NCI-H524 (cell line): Measurements from ENCODE around the gene UNC5C.

Experiments
- DNase-seq, 2 experiments: peaks; one replicate each; lab custom pipeline; 2025; lab: John Stamatoyannopoulos, UW

The UNC5C gene

GRCh38 chr4:95466791-95467190 lies 82.0 kb downstream of the UNC5C start:
- no peak for DNase-seq

GRCh38 chr4:95465010-95465409 lies 83.8 kb downstream of the UNC5C start:
- DNase-seq: no peak

DNA sequence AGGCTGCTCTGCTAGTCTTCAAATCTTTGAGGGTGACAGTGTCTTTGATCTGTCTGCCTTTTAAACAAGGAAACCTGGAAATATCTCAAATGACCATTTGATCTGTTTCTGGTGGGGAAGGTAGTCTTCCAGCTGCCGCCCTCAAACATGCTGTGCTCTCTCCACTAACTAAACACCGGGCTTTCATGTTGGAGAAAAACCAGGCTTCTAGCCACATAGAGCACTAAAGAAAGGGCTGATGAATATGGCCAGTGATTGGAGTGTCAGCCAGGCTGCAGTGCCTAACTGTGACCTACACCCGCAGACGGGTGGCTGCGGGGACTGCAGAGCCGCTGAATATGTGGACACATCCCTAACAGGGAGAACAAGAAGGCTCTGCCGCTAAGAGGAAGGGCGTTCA lies 85.9 kb downstream of the UNC5C start:
- no peak for DNase-seq

DNA sequence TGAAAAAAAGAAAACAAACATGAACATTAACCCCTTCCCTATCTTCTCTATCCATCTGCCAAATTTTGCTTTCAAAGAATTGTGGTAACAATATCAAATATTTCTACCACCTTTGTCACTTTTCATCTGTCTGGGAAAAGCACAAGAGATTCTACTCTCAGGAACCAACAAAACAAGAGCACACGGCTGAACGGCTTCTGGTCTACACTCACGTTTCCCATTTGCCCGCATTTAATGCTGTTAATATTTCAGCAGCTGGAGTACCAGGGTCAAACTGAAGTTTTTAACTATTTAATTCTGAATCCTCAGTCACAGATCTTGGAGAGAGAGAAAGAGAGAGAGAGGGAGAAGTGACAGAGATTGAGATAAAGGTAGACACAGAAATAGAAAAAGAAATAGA lies 91.4 kb downstream of the UNC5C start:
- no peak for DNase-seq

GRCh38 chr4:95450294-95450693 lies 98.5 kb downstream of the UNC5C start:
- no peak for DNase-seq

GRCh38 chr4:95446173-95446572 lies 102.6 kb downstream of the UNC5C start:
- no peak for DNase-seq

DNA sequence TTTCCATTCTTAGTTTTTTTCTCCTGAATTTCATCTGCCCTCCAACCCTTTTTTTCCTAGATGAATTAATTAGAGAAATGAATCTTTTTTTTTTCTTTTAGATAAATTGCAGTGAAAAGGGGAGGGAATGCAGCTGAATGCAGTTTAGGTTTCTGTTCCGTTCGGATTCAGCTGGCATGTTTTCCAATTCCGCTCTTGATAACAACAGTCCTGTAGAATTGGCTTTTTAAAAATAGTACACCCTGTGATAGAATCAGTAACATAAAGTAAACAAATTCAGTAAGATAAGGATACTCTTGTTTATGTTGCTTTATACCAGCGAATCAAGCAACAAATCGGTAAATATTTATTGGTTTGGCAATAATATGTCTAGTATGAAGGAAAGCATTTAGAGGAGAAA lies 103.5 kb downstream of the UNC5C start:
- DNase-seq: no peak

DNA sequence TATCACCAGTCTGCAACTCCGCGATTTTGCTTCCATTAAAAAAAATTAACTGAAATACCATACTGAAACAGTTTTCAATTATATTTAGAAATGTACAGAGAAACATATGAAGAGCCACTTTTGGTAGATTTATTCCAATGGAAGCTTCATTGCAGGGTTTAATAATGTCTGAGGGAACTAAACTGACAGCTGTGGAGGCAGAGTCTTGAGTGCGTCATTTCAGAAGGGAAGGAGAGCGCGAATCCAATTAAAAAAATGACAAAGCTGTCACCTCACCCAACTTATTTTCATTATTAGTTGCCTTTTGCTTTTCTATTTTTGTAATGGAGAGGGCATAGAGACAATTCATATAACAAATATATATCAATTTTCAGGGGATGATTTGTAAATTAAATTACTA lies 104.0 kb downstream of the UNC5C start:
- DNase-seq: peak in 1 of 2 experiments; percentile 10

DNA sequence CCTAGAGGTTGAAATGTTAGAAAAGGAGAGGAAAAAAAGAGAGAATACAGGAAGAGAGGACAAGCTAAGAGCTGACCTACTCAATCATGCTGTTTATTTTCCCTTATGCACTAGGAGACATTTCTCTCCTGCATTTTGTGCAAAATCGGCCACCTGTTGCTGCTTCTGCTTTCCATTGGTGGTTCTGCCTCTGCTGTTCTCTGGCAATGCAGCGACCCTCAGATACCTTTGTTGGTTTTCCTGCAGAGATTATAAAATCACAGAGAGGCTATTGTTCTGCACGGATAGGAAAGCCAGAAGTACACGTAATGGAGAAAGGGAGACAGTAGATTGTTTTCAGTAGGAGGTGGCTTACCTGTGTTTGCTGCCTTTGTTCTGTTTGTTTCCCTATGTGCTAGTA lies 108.9 kb downstream of the UNC5C start:
- DNase-seq: no peak

- DNase-seq: no peak
Measured at GRCh38 chr4:95439071-95439470, 109.7 kb downstream of the UNC5C start.

GRCh38 chr4:95432466-95432865 lies 116.3 kb downstream of the UNC5C start:
- DNase-seq: no peak

DNA sequence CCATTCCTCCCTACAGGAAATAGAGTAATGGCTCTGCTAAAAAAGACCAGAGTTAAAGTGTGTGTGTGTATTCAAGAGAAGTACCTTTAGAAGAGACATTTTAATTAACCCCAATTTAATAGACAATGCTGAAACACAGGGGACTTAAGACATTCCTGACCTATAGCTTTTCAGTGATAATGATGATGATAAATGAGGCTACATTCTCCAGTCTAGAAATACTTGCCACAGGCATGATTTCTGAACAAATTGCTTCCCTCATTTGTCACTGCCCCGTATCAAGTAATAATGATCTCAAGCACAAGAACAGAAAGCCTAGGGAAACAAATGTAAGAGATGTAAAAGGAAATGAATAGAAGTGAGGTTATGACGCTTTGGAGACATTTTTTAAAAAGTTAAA lies 117.1 kb downstream of the UNC5C start:
- DNase-seq: no peak

GRCh38 chr4:95429416-95429815 lies 119.4 kb downstream of the UNC5C start:
- no peak for DNase-seq

DNA sequence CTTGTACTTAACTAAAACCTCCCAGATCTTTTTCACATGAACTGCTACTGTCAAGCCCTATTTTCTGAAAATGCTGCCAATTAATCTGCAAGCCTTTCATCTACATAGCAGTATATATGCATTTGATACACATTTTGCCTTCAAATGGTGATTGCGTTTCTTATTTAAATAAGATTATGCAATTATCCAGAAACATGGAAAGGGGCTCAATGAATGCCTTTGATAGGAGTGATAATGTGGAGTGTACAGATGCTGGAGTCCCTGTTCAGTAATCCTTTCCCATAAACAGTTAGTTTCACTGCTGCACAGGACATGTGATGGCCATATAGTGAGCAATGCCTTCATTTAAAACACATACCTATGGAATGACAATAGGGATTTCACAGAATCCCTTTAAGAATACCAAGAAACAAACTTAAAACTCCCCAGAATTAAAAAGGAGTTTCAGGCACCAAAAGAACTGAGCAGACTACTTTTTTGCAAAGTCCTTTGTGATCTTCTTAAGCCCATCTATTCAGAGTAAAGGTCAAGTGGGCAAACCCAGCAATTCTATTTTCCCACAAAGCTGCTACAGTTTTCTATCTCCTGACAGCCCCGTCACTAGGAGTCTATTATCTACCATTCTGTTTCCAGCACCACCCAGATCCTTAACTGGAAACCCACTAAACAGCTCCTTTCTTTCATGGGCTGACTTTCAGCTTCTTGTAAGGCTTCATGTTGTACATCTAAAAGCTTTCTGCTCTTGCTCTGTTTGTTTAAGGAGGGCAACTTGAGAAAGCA lies 120.3 kb downstream of the UNC5C start:
- DNase-seq: peak in 1 of 2 experiments; percentile 15

DNA sequence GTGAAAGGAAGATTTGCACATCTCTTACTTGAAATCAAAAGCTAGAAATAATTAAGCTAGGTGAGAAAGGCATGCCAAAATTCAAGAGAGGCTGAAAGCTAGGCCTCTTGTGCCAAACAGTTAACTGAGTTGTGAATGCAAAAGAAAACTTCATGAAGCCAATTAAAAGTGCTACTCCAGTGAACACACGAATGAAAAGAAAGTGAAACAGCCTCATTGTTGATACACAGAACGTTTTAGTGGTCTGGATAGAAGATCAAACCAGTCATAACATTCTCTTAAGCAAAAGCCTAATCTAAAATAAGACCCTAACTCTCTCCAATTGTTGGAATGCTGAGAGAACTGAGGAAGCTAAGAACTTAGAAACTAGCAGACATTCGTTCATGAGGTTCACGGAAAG lies 122.3 kb downstream of the UNC5C start:
- no peak for DNase-seq

DNA sequence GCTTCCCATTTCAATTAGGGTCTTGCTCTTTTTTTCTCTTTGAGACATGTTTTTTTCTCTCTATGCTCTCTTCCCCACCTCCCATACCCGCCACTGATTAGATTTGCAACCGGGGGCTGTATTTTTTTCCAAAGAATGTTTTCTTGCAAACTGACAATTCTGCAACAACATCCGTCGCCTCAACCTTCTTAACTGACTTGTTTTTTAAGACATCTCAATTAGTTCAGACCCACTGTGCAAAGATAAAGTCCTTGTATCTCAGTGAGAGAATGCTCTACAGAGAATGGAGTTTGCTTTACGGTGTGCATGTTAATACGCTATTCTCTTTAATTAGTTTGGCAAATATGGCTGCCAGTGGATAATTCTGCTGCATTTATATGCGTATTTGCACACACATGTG lies 126.3 kb downstream of the UNC5C start:
- no peak for DNase-seq

DNA sequence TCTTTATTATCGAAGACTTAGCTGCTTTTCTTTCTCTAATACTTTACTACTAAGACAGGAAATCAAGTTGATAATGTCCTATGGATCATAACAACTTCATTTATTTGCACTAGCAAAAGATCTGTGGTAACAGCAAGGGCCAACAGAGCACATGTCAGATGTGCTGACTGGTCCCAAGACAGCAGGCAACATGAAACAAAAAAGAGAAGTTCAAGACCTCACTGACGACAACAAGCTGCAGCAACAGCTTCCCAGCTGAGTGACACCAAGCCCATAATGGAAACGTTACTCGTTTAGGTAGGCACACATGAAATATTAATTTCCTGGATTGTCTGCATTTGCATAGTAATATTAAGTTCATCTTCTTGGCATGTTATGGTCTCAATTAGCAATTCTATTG lies 126.9 kb downstream of the UNC5C start:
- no peak for DNase-seq

- no peak for DNase-seq
Measured at GRCh38 chr4:95417531-95417930, 131.2 kb downstream of the UNC5C start.

DNA sequence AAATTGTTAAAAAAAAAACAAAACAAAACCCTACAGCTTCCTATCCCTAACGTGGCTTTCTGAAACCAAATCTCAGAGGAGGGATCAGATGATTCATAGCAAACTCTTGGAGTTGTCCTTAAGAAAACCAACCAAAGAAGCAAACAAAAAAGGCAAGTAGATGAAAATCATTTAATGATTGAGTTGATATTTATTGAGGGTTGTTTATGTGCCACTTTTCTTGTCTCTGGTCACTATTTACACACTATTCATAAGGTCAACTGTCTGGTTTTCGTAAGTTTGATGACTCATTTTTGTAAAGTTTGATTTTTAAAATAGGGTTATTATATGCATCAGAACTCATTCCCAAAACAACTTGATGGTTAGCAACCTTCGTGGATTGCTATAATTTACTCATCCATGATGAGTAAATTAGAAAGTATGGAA lies 133.4 kb downstream of the UNC5C start:
- no peak for DNase-seq

GRCh38 chr4:95411371-95412088 lies 137.2 kb downstream of the UNC5C start:
- DNase-seq: no peak

- no peak for DNase-seq
Measured at GRCh38 chr4:95410387-95410977, 138.3 kb downstream of the UNC5C start.

- DNase-seq: no peak
Measured at GRCh38 chr4:95409750-95410149, 139.0 kb downstream of the UNC5C start.

- DNase-seq: no peak
Measured at GRCh38 chr4:95409127-95409526, 139.6 kb downstream of the UNC5C start.
